Measurements from ENCODE around the gene ELMO1.
"Not testable (repeated sequence)": the region's sequence is repeated elsewhere in the genome, so short reads cannot be mapped to it uniquely, and the experiment has no call there.

ELMO1 gene

DNA sequence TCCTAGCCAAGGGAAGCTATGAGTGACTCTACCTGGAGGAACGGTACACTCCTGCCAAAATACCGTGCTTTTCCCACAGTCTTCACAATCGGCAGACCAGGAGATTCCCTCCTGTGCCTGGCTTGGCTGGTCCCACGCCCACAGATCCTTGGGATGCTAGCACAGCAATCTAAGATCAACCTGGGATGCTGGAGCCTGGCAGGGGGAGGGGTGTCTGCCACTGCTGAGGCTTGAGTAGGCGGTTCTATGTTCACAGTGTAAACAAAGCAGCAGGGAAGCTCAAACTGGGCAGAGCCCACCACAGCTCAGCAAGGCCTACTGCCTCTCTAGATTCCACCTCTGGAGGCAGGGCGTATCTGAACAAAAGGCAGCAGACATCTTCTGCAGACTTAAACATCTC is 295.3 kb downstream of the ELMO1 start:
- H3K4me1 ChIP-seq (ENCODE audit: control insufficient read depth, insufficient read depth, low read length, unreplicated experiment), result no peaks in the 10 kb centered on the region

DNA sequence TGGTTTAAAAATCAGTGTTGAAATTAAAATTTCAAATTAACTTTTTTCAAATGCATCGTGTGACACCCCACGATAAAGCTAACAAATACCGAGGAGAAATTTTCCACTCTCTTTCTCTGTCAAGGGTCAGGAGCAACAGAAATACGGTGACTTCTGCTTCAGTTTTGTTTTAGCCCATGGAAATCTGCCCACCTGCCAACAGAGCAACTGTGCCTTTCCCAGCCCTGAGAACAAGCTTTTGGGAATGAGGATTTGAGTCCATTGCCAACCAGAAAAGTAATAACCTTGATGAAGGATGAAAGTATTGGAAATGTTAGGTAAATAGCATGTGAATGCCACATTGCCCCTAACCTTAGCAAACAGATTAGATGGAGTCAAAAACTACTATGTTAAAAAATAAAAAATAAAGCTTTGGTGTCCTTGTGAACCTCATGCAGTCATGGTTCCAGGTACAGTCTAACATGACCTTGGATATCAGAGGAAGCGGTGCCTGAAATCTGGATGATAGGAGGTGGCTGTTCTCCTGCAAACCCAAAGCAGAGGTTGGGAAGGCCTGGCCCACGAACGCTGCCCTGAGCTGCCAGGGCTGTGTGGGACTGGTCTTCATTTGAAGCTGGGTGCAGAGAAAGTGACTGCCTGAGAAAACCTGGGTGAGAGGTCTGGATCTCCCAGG is 296.8 kb downstream of the ELMO1 start:
- no peaks in the 10 kb centered on the region for H3K79me2 ChIP-seq (ENCODE audit: control insufficient read depth, insufficient read depth, low read length, unreplicated experiment)
- no peak overlapping the region for H3K27ac ChIP-seq (ENCODE audit: low read depth, low read length)
- H3K4me1 ChIP-seq (ENCODE audit: control insufficient read depth, insufficient read depth, low read length, unreplicated experiment), result no peaks in the 10 kb centered on the region
- no peak overlapping the region for H3K4me3 ChIP-seq (ENCODE audit: low read depth, low read length)
- H3K36me3 ChIP-seq (ENCODE audit: insufficient read depth, low read length), result no peaks in the 10 kb centered on the region
- H3K27me3 ChIP-seq (ENCODE audit: insufficient read depth, low read length), result no peaks in the 10 kb centered on the region
- H2AFZ ChIP-seq (ENCODE audit: low read length, unreplicated experiment), result no peak overlapping the region

More for the DNA sequence above, 295.3 kb downstream of the ELMO1 start:
- no peaks in the 10 kb centered on the region for H3K79me2 ChIP-seq (ENCODE audit: control insufficient read depth, insufficient read depth, low read length, unreplicated experiment)
- H3K27me3 ChIP-seq (ENCODE audit: insufficient read depth, low read length), result no peaks in the 10 kb centered on the region
- no peak overlapping the region for H3K27ac ChIP-seq (ENCODE audit: low read depth, low read length)
- H2AFZ ChIP-seq (ENCODE audit: low read length, unreplicated experiment), result no peak overlapping the region
- no peaks in the 10 kb centered on the region for H3K36me3 ChIP-seq (ENCODE audit: insufficient read depth, low read length)
- H3K4me3 ChIP-seq (ENCODE audit: low read depth, low read length), result no peak overlapping the region

DNA sequence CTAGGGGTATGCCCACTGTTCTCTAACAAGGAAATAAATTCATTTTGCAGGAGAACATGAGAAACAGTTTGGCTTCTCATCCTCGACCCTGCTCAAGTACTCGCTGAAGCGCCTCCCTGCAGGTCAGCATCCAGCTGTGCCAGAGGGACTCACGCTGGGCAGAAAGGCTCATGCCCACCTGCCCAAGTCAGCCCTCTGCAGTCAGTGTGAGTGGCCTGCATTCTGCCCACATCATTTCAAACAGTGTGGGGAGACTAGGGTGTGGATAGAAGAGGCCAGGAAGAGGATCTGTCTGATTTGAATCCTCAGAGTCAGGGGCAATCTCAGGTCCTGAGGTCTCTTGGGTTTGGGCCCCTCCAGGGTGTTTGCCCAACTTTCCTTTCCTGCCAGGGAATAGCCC is 297.8 kb downstream of the ELMO1 start:
- Histone ChIP-seq H3K27me3 (ENCODE audit: insufficient read depth, low read length) (no peaks in the 10 kb centered on the region), H3K4me1 (ENCODE audit: control insufficient read depth, insufficient read depth, low read length, unreplicated experiment) (no peaks in the 10 kb centered on the region), H3K4me3 (ENCODE audit: low read depth, low read length) (no peak overlapping the region), H3K27ac (ENCODE audit: low read depth, low read length) (no peak overlapping the region), H3K36me3 (ENCODE audit: insufficient read depth, low read length) (no peaks in the 10 kb centered on the region), H2AFZ (ENCODE audit: low read length, unreplicated experiment) (no peak overlapping the region), H3K79me2 (ENCODE audit: control insufficient read depth, insufficient read depth, low read length, unreplicated experiment) (no peaks in the 10 kb centered on the region)

DNA sequence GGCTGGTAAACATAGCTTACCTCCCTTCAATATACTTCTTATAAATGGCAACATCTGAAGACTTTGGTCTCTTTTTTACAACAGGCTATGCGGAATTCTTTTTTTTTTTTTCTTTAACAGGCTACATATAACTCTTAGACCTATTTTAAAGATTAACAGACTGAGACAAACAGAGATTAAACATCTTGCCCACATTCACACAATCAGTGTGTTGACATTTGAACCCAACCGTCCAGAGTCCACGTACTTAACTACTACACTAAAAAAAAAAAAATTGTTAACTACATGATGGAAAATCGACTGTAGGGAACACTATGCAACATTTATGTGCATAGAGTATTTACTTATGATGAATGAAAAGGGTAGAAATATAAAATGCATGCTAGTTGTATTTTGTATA is 298.5 kb downstream of the ELMO1 start:
- H3K4me1 ChIP-seq (ENCODE audit: control insufficient read depth, insufficient read depth, low read length, unreplicated experiment), result no peaks in the 10 kb centered on the region
- H3K27ac ChIP-seq (ENCODE audit: low read depth, low read length), result no peak overlapping the region
- no peak overlapping the region for H3K4me3 ChIP-seq (ENCODE audit: low read depth, low read length)
- H3K36me3 ChIP-seq (ENCODE audit: insufficient read depth, low read length), result no peaks in the 10 kb centered on the region
- H2AFZ ChIP-seq (ENCODE audit: low read length, unreplicated experiment), result no peak overlapping the region
- H3K27me3 ChIP-seq (ENCODE audit: insufficient read depth, low read length), result no peaks in the 10 kb centered on the region
- H3K79me2 ChIP-seq (ENCODE audit: control insufficient read depth, insufficient read depth, low read length, unreplicated experiment), result no peaks in the 10 kb centered on the region

DNA sequence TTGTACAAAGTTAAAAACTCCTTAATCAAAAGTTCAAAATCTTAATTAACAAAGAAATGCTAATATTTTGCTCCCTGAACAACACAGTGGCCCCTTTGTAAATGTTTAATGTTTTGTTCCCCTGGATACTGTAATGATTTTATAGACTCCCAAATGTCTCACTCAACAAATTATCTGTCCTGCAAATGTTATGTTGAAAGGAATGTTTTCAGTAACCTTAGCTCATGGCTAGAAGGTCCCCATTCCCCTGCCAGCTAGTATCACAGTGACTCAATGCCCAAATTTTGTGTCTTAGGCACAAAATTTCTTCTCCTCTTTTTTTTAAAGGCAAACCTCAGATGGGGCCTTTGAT is 298.9 kb downstream of the ELMO1 start:
- no peaks in the 10 kb centered on the region for H3K79me2 ChIP-seq (ENCODE audit: control insufficient read depth, insufficient read depth, low read length, unreplicated experiment)
- H3K27me3 ChIP-seq (ENCODE audit: insufficient read depth, low read length), result no peaks in the 10 kb centered on the region
- no peaks in the 10 kb centered on the region for H3K4me1 ChIP-seq (ENCODE audit: control insufficient read depth, insufficient read depth, low read length, unreplicated experiment)
- no peak overlapping the region for H3K4me3 ChIP-seq (ENCODE audit: low read depth, low read length)
- H2AFZ ChIP-seq (ENCODE audit: low read length, unreplicated experiment), result no peak overlapping the region
- no peaks in the 10 kb centered on the region for H3K36me3 ChIP-seq (ENCODE audit: insufficient read depth, low read length)
- H3K27ac ChIP-seq (ENCODE audit: low read depth, low read length), result no peak overlapping the region

DNA sequence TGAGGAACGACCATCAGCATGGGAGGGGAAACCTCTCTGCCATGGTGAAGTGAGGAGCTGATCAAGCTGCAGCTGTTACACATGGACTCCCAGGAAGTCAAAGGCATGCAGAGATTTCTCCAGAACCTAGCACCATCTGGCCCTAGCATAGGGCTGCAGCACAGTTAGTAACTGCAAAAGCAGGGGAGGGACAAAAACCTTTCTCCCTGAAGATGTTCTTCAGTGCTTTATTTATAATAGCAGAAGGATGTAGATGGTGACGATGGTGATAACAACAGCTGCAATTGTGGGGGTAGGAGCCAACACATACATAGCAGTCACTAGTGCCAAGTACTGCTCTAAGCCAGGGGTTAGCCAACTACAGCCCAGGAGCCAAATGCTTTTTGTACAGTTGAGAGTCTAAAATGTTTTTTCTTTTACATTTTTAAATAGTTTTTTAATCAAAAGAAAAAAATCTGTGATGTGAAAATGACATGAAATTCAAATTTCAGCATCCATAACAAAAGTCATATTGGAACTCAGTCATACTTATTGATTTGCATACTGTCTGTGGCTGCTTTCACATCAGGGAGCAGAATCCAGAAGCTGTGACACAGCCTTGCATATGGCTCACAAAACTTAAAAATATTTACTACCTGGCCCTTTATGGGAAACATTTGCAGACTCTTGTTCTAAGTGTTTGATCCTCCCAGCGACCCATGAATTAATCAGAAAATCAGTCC is 299.5 kb downstream of the ELMO1 start:
- Histone ChIP-seq H3K79me2 (ENCODE audit: control insufficient read depth, insufficient read depth, low read length, unreplicated experiment) (no peaks in the 10 kb centered on the region), H3K27ac (ENCODE audit: low read depth, low read length) (no peak overlapping the region), H2AFZ (ENCODE audit: low read length, unreplicated experiment) (no peak overlapping the region)

DNA sequence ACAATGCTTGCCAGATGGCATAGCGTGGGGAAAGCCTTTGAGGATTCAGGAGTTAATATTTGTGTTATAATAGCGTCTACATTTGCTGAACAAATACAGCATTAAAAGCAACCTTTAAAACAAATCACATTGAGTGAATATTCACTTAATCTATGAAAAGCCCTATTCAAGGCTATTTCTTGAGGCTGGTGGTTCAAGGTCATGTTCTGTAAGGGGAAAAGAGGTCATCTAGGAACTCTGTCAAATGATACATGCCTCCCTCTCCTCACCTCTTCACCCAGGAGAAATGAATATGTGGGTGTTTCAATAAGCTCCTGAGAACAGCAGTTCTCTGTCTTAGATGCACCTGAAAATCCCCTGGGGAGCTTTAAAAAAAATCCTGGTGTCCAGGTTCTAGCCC is 303.0 kb downstream of the ELMO1 start:
- no peak overlapping the region for H3K27ac ChIP-seq (ENCODE audit: low read depth, low read length)
- no peak overlapping the region for H2AFZ ChIP-seq (ENCODE audit: low read length, unreplicated experiment)
- H3K36me3 ChIP-seq (ENCODE audit: insufficient read depth, low read length), result no peaks in the 10 kb centered on the region
- H3K27me3 ChIP-seq (ENCODE audit: insufficient read depth, low read length), result no peaks in the 10 kb centered on the region
- H3K79me2 ChIP-seq (ENCODE audit: control insufficient read depth, insufficient read depth, low read length, unreplicated experiment), result no peaks in the 10 kb centered on the region
- no peak overlapping the region for H3K4me3 ChIP-seq (ENCODE audit: low read depth, low read length)
- no peaks in the 10 kb centered on the region for H3K4me1 ChIP-seq (ENCODE audit: control insufficient read depth, insufficient read depth, low read length, unreplicated experiment)

More for the DNA sequence above, 299.5 kb downstream of the ELMO1 start:
- Histone ChIP-seq H3K27me3 (ENCODE audit: insufficient read depth, low read length) (no peaks in the 10 kb centered on the region), H3K4me3 (ENCODE audit: low read depth, low read length) (no peak overlapping the region), H3K4me1 (ENCODE audit: control insufficient read depth, insufficient read depth, low read length, unreplicated experiment) (no peaks in the 10 kb centered on the region), H3K36me3 (ENCODE audit: insufficient read depth, low read length) (no peaks in the 10 kb centered on the region)

DNA sequence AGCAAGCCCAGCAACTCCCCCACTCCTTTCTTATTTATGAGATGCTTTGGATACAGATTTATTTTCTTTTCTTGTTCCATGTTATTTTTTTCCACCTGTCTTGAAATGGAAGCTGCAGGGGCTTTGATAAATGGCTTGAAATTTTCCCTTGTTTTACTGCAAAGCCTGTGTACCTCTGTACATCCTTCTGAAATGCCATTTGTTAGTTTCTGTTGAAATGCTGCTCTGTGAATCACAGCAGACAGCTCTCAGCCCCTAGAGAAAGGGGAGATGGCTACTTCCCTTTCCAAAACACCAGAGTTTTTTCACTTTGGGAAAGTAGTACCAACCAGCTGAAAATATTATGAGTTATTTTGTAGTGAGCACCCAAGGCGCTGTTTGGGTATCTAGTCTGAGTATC is 304.2 kb downstream of the ELMO1 start:
- Histone ChIP-seq H3K4me1 (ENCODE audit: control insufficient read depth, insufficient read depth, low read length, unreplicated experiment) (no peaks in the 10 kb centered on the region), H3K4me3 (ENCODE audit: low read depth, low read length) (no peak overlapping the region), H3K36me3 (ENCODE audit: insufficient read depth, low read length) (no peaks in the 10 kb centered on the region), H3K27me3 (ENCODE audit: insufficient read depth, low read length) (no peaks in the 10 kb centered on the region), H2AFZ (ENCODE audit: low read length, unreplicated experiment) (no peak overlapping the region), H3K27ac (ENCODE audit: low read depth, low read length) (no peak overlapping the region), H3K79me2 (ENCODE audit: control insufficient read depth, insufficient read depth, low read length, unreplicated experiment) (no peaks in the 10 kb centered on the region)

DNA sequence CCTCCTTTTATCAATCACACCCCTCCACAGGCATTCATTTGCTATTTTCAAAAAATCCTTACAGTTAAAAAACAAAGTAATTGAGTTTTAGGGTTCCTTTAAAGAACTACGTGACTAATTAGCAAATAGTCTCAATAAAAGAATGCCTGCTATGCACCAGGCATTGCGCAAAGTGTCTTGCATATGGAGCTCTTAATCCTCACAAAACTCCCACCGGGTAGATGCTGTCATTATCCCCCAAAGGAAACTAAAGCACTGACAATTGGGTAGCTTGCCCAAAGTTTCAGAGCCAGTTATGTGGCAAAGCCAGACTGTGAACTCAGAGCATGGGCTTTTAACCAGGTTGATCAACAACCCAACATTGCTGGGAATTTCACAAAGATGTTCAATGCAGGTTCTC is 305.7 kb downstream of the ELMO1 start:
- Histone ChIP-seq H2AFZ (ENCODE audit: low read length, unreplicated experiment) (no peak overlapping the region), H3K27me3 (ENCODE audit: insufficient read depth, low read length) (no peaks in the 10 kb centered on the region), H3K79me2 (ENCODE audit: control insufficient read depth, insufficient read depth, low read length, unreplicated experiment) (no peaks in the 10 kb centered on the region), H3K27ac (ENCODE audit: low read depth, low read length) (no peak overlapping the region), H3K36me3 (ENCODE audit: insufficient read depth, low read length) (no peaks in the 10 kb centered on the region), H3K4me3 (ENCODE audit: low read depth, low read length) (no peak overlapping the region), H3K4me1 (ENCODE audit: control insufficient read depth, insufficient read depth, low read length, unreplicated experiment) (no peaks in the 10 kb centered on the region)

DNA sequence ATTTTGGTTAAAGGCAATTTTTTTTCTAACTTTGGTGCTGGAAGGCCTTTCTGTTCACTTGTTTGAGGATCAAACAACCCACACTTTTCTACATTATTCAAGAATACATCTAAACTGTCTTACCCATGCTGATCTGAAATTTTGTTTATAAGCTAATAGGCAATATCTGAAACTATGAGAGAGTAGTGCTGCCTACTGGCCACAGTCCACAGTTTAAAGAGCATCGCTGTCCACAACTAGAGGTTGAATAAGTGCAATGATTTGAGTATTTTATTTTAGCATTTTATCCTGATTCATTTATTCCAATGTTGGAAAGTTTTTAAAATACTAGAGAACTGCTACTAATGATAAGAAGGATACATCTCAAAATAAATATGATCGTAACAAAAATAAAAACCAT is 306.9 kb downstream of the ELMO1 start:
- Histone ChIP-seq H3K4me3 (ENCODE audit: low read depth, low read length) (no peak overlapping the region), H3K79me2 (ENCODE audit: control insufficient read depth, insufficient read depth, low read length, unreplicated experiment) (no peaks in the 10 kb centered on the region), H2AFZ (ENCODE audit: low read length, unreplicated experiment) (no peak overlapping the region), H3K36me3 (ENCODE audit: insufficient read depth, low read length) (no peaks in the 10 kb centered on the region), H3K27ac (ENCODE audit: low read depth, low read length) (no peak overlapping the region), H3K4me1 (ENCODE audit: control insufficient read depth, insufficient read depth, low read length, unreplicated experiment) (no peaks in the 10 kb centered on the region), H3K27me3 (ENCODE audit: insufficient read depth, low read length) (no peaks in the 10 kb centered on the region)

DNA sequence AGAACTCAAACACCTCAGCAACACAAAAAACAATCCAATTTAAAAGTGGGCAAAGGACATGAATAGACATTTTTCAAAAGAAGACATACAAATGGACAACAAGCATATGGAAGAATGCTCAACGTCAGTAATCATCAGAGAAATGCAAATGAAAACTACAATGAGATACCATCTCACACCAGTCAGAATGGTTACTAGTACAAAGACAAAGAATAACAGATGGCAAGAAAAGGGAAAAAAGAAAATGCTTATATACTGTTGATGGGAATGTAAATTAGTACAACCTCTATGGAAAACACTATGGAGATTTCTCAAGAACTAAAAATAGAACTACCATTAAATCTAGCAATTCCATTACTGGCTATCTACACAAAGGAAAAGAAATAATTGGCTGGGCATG is 314.8 kb downstream of the ELMO1 start:
- H3K27me3 ChIP-seq (ENCODE audit: insufficient read depth, low read length); H3K4me3 ChIP-seq (ENCODE audit: low read depth, low read length); H3K79me2 ChIP-seq (ENCODE audit: control insufficient read depth, insufficient read depth, low read length, unreplicated experiment); H3K36me3 ChIP-seq (ENCODE audit: insufficient read depth, low read length); H3K27ac ChIP-seq (ENCODE audit: low read depth, low read length); H2AFZ ChIP-seq (ENCODE audit: low read length, unreplicated experiment); H3K4me1 ChIP-seq (ENCODE audit: control insufficient read depth, insufficient read depth, low read length, unreplicated experiment): not testable (repeated sequence)
